22Rv1 (cell line): ENCODE data around the gene TACC2.

Experiments
- ZFX ChIP-seq: fragments of 450-650 bp; IDR thresholded peaks from 2 replicates; pipeline ENCODE4 v1.6.1; 2017; ENCODE audit warnings: antibody characterized with exemption, borderline replicate concordance
- TF ChIP-seq, protein P1 (sequence below): fragments of 450-650 bp; IDR thresholded peaks from 2 replicates; pipeline ENCODE4 v1.5.1; 2017; ENCODE audit warnings: mild to moderate bottlenecking

DNA sequence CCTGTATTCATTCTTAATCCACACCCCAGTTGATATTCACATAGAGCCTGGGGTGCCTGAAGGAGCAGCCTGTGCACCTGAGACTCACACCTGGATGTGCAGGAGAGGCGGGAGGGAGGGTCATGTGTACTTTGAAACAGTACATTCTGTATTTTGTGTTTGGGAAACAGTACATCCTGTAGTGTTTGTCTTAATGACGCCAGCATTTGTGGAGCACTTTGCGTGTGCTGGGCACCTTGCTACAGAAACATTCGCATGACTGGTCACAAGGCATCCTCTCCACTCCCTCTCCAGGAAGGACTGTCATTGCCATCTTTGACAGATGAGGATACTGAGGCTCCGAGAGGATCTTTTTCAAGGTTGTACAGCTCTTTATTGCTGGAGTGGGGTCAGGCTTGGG is 132.1 kb downstream of the TACC2 start:
- TF ChIP-seq, protein P1, sequence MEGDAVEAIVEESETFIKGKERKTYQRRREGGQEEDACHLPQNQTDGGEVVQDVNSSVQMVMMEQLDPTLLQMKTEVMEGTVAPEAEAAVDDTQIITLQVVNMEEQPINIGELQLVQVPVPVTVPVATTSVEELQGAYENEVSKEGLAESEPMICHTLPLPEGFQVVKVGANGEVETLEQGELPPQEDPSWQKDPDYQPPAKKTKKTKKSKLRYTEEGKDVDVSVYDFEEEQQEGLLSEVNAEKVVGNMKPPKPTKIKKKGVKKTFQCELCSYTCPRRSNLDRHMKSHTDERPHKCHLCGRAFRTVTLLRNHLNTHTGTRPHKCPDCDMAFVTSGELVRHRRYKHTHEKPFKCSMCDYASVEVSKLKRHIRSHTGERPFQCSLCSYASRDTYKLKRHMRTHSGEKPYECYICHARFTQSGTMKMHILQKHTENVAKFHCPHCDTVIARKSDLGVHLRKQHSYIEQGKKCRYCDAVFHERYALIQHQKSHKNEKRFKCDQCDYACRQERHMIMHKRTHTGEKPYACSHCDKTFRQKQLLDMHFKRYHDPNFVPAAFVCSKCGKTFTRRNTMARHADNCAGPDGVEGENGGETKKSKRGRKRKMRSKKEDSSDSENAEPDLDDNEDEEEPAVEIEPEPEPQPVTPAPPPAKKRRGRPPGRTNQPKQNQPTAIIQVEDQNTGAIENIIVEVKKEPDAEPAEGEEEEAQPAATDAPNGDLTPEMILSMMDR, result no peak
- no peak for TF ChIP-seq ZFX
